GM21528 (cell line): ENCODE data around the gene TGDS.
"Not testable (repeated sequence)": the region's sequence is repeated elsewhere in the genome, so short reads cannot be mapped to it uniquely, and the experiment has no call there.

ENCODE experiments used
- ATAC-seq: cut with Tn5 transposase; IDR thresholded peaks from one replicate; pipeline ENCODE4 v1.9.1; 2021; ENCODE audit warnings: mild to moderate bottlenecking, moderate library complexity; ENCODE audit not compliant: unreplicated experiment, low FRiP score

The TGDS gene

DNA sequence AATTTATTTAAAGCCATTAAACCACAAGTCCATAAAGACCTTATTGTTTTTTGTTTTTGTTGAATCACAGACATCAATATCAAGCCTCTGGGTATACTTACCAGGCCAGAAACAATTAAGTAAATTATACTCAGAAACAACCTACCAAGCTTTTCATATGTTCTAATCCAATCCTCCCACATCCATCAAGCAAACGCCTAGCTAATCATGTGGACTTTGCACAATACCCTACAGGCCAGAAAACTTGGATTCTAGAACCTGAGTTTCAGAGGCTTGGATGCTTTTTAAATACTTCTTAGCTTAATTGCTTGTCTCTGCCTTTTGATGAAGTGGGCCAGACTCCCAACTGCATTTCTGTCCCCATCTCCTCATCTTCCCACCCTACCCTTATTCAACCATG is 39.9 kb downstream of the TGDS start:
- ATAC-seq: no peak

DNA sequence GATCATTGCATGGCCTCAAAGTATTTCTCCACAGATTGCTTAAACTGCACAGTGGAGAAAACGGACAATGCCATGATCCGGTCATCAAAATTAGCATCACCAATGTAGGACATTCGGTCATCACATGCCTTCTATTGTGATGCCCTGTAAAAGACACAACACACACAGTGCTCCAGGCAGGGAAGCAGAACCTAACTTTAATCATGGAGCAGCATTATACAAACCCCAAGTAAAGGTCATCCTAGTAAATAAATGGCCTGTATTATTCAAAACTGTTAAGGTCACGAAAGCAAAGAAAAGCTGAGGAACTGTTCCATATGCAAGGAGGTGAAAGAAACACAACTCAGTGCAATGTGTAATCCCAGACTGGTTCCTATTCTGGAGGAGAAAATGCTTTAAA is 42.2 kb downstream of the TGDS start:
- ATAC-seq: no peak

DNA sequence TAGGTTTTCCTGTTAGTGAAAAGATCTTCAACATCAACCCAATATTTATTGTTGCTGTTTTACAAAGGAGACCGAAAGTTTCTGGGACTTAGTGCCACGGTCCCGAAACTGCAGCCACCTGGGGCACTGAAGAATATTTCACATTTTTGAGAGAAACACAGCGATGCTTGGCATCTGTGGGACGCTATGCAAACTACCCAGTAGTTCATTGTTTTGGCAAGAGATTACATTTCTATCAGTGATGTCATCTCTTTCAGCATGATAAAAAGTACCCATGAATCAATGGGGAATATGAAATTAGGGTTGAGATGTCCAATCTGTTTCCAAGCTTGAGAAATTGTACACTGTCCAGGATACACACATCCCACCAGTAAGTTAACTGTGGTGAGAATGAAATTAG is 43.9 kb downstream of the TGDS start:
- no peak for ATAC-seq

DNA sequence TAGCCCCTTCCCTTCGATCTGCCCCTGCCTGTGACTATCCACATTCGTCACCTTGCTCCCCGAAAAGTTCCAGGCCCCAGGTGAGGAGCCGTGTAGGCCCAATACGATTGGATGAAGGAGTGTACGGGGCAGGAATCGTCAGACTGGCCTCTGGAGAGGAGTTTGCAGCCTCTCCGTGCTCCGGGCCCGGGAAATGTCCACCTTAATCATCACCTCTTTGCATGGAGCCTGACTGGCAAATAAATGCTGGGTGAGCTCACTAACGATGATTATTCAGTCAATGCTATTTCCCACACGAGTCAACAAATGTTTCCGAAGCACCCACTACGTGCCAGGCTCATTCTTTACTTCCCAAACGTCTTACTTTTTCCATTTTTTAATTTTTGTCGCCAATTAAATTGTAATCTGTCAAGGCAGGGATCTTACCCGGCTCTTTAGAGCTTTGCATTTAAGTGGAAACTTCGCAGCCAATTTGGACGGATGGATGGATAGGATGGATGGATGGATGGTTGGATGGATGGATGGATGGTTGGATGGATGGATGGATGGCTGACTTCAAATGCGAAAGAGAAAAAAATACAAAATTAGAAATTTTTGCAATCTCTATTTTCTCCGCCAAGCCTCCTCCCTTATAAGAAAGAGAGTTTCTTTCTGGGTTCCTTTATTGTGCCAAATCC is 45.8 kb downstream of the TGDS start:
- peak; percentile 20 for ATAC-seq

DNA sequence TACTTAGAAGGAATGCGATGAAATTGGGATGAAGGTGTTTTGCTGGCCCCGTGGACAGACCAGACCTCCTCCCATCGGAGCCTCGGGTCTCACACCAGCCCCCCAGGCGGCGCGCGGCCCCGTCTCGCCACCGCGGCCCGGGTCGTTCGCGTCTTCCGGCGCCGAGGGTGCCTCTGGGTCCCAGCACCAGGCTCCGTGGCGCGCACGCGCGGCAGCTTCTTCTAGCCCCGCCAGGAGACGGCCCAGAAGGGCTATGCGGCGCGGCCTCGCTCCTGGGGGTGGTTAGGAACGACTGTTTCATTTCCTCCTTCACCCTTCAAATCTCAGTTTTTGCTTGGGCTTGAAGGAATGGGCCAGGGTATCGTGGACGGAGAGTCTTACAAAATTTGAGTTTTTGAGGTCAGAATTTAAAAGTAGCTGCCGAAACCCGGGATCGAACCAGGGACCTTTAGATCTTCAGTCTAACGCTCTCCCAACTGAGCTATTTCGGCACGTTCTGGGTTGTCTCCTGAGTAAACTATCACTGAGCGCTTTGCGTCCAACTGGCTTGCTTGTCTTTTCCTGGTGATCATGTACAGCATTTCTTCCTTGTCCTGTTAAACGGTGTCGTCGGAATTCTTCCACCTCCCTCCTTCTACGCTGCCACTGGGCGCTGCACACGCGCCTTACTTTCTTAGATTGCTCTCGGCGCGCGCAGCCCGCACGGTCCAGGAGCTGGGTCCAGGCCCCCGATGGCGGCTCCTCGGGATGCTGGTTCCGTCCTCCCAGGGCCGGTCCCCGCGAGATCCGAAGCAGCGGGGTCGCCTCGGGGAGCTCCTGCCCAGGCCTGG is 46.5 kb downstream of the TGDS start:
- ATAC-seq: peak; percentile 94

DNA sequence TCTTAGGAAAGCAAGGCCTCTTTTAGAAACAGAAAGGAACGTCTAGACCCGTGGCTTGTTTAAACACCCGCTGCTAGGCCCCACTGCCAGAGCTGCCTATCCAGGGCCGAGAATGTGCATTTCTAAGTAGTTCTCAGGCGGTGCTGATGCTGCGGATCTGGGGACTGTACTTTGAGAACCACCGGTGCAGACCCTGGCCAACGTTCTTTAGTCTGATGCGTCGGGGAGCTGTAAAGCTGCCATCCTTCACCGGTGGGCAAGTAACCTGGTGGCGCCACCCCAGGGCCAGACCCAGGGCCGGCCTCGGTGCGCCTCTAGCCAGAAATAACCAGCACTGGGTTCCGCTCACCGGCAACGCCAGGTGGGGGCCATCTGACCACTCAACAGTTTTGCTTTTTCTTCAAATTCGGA is 47.1 kb downstream of the TGDS start:
- peak; percentile 70 for ATAC-seq

DNA sequence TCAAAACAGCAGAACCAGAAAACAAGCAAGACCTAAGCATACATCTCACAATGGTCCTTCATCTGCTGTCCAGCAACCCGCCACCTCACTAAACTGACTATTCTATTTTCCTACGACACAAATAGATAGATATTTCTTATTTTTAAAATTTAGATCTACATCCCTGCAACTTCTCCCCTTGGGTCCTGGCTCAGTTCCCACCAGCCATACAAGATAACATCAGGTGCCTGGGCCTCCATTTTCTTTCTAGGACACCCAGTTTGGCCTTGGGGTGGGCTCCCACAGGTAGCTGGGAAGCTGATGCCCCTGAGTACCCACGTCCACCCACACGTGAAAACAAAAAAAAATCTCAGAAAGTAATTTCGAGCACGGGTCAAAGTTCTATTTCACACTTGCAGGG is 47.6 kb downstream of the TGDS start:
- no peak for ATAC-seq

DNA sequence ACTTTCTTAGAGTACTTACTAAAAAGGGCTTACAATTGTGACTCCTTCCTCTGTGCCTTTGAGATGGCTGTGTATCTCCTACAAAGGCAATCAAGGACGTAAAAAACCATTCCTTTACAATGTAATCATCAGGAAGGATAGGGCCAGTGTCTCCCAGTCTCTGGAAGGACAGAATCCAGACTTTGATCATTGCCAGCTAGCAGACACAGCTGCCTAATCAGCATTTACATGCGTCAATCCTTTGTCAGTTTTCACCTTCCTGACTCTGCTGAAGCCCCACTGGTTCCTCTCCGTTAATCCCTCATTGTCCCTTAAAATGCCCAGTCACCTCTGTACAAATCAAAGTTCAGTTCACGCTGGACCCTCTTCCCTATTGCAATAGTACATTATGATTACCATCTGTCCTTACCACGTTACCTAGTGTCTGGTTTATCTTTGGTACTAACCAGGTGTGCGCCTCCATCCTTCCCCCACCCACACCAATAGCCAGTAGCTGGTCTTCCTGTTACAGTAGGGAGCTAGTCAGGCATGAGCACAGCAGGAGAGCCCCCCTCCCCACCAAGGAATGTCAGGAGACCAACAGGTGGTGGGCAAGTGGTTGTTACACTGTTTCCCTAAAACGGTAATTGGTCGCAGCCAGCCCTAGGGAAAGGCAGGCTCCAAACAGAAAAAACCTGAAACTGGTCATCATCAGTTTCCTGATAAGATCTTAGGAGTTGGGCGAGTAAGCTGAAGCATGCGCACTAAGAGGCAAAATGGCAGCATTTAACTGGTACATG is 49.7 kb downstream of the TGDS start:
- no peak for ATAC-seq

DNA sequence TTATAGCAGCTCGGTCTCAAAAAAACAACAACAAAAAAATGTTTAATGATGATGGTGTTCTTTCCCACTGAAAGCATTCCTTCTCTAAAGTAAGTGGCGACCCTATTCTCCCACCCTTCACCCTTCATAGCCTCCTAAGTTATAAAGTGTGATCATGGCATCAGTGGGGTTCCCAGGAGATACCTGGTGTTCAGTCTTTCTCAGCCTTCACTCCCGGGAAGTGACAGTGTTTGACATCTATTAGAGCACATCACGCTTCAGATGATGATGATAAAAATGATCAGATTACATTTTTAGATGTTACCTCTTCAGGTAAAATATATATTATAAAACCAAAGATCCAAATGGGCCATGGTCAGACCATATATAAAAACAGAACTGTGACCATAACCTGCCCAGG is 51.0 kb downstream of the TGDS start:
- ATAC-seq: no peak

DNA sequence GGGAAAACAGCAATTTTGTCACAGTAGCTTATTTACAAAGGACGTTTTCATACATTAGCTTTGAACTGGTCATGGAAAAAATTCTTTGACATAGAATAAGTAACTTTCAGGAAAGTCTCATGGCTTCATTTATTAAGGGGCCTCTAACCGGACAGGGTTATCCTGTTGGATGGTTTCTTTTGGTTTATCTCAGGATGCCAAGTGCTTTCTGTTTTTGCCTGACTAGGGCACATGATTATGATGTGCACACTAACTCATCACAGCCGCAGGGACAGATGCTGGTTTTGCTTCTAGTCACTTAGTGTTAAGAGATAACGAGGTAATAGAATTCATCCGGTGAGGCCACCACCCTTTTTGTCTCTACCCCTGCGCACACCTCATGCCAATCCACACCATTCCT is 53.0 kb downstream of the TGDS start:
- no peak for ATAC-seq

DNA sequence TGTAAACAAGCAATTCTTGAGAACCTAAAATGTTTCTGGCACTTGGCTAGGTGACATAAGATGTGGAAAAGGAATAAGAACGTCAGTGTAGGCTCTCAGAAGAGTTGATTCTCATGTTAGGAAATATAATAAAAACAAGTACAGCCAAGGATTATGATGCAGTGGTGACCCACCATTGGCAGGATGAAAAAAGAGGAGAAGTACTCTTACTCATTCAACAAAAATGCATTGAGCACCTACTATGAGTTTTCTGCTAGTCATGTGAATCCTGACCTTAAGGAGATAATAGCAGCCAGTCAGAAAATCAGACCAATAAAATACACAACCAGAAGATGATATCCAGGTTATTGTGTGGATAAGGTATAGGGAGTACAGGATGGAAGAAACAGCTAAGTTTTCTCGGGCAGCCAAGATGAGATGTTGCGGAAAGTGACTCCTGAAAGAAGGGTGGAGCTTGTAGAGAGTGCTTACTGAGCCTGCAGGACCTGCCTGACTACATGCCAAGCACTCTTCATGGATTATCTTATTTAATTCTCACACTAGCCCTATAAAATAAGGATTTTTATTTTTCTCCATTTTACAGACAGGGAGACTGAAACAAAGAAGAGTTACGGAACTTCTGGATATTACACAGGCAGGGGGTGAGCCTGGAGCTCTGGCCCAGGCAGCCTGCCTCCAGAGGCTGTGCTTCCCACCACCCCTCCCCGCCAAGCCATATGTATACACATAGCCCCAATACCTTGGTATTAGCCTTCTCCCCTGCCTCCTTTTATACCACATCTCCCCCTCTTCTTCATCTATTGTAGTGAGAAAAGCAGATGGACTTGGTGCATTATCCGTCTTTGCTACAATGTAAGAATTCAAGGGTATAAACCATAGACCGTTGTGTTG is 58.0 kb downstream of the TGDS start:
- no peak for ATAC-seq

DNA sequence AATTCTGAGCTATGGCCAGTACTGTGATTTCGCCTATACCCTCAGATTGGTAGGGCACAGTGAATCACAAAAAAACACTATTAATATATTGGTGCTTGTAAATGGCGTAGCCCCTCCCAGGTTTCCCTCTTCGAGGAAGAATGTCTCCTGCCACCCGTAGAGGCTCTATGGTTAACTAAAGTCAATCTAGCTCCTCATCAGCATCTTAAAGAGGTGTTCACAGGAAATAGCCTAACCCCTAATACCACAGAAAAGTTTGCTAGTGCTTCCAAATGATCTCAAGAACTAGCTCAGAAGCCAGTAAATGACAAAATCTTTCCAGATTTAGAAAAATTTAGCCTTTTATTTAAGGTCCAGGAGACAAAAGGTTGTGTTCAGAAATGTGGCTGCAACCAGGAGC is 60.2 kb downstream of the TGDS start:
- no peak for ATAC-seq

DNA sequence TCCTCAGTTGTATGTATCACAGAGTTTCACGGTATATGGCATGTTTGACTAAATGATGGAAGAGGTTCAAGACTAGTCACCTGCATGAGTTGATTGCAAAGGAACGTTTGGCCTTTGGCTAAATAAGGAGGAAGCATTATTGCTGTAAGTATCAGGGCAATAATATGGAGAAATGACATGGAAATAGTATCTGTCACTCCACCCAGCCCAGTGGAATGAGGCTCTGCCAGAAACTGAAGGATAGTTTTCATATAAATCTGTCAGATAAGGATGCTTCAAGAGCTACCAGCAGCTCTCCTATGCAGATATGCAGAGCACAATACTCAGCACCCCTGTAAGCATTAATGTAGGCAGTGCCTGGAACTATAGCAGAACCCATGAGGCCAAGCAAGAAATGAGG is 60.7 kb downstream of the TGDS start:
- ATAC-seq: no peak

DNA sequence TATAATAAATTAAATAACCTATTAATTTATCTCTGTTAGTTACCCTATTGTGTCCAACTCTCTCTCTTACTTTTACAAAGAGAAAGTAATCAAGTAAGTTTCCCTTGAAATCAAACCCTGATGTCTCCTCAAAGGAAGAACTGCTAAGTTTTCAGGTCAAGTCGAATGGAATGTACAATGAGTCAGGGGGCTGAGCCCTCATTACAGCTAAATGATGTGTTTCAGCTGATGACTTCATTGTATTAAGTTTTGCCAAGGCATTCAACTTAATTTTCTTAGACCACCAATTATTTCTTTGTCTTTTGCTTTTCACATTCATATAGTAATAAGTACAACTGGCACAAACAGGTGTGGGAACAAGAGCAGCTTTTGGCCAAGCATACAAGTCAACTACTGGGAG is 61.8 kb downstream of the TGDS start:
- ATAC-seq: no peak

DNA sequence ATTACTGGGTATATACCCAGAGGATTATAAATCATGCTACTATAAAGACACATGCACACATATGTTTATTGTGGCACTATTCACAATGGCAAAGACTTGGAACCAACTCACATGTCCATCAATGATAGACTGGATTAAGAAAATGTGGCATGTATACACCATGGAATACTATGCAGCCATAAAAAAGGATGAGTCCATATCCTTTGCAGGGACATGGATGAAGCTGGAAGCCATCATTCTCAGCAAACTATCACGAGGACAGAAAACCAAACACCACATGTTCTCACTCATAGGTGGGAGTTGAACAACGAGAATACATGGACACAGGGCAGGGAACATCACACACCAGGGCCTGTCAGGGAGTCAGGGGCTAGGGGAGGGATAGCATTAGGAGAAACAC is 63.7 kb downstream of the TGDS start:
- ATAC-seq: not testable (repeated sequence)

DNA sequence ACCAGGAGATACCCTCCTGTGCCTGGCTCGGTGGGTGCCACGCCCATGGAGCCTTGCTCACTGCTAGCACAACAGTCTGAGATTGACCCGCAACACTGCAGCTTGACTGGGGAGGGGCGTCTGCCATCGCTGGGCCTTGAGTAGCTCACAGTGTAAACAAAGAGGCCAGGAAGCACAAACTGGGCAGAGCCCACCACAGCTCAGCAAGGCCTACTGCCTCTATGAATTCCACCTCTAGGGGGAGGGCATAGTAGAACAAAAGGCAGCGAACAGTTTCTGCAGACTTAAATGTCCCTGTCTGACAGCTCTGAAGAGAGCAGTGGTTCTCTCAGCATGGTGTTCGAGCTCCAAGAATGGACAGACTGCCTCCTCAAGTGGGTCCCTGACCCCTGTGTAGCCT is 69.0 kb downstream of the TGDS start:
- not testable (repeated sequence) for ATAC-seq

DNA sequence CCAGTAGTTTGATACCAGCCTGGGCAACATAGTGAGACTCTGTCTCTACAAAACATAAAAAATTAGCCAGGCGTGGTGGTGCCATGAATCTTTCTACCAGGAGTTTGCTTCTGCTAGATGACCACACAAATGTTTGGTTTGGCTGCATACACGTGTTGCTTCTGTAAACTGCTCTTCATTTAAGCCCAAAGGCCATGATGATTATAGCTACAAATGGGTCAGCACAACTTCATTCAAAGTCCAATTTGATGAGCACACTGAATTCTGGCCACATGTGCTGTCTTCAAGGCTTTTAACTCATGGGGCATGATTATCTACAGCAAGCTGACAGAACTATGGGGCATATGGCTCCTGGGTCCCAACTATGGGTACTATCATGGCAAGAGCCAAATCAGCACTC is 70.2 kb downstream of the TGDS start:
- ATAC-seq: no peak

DNA sequence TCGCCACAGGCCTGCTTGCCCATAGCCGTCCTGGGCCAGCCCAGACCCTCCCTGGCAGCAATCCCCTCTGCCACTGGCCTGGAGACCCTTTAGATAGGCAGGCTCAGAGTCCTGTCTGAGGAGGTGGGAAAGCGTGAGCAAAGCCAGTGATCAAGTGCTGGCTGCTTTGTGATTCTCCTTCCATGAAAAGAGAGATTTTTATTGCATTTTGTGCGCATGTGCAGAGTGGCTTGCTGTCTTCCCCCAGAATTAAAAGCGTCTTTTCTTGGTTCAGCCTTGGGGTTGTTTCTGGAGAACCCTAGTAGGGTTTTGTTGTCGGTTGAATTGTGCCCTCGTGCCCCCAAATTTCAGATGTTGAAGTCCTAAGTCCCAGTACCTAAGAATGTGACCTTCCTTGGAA is 71.5 kb downstream of the TGDS start:
- ATAC-seq: no peak
